Measurements from ENCODE around the gene DYNC1LI1.
"Not testable (repeated sequence)": the region's sequence is repeated elsewhere in the genome, so short reads cannot be mapped to it uniquely, and the experiment has no call there.

DYNC1LI1 gene

DNA sequence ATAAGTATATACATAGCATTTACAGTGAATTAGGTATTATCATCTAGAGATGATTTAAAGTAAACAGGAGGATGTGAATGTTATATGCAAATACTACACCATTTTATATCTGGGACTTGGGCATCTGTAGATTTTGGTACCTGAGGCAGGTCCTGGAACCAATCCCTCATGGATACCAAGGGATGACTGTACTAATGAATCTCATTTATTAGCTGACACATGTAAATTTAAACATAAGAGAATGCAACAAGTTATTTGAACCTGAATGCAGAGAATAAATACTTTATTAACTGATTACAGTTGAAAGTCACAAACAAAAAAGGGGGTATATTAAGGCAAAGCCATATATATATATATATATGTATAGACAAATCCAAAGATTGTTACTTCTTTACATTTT lies 44.9 kb downstream of the DYNC1LI1 start:
- DNase-seq: no peak

DNA sequence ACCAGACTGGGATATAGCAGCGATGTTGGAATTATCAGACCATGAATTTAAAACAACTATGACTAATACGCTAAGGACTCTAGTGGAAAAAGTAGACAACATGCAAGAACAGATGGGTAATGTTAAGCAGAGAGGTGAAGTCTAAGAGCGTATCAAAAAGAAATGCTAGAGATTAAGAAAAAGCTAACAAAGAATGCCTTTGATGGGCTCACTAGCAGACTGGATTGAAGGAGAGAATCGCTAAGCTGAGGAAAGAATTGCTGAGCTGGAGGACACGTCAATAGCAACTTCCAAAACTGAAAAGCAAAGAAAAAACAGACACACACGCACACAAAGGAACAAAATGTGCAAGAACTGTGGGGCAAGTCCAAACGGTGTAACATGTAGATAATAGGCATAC lies 48.0 kb downstream of the DYNC1LI1 start:
- no peak for DNase-seq

DNA sequence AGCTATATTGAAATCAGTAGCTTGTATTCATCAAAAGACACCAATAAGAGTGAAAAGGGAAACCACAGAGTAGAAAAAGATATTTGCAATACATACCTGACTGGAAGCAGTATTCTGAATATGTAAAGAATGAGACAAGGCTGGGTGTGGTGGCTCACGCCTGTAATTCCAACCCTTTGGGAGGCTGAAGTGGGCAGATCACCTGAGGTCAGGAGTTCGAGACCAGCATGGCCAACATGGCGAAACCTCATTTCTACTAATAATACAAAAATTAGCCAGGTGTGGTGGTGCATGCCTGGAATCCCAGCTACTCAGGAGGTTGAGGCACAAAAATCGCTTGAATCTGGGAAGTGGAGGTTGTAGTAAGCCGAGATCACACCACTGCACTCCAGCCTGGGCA lies 51.7 kb downstream of the DYNC1LI1 start:
- DNase-seq: not testable (repeated sequence)

DNA sequence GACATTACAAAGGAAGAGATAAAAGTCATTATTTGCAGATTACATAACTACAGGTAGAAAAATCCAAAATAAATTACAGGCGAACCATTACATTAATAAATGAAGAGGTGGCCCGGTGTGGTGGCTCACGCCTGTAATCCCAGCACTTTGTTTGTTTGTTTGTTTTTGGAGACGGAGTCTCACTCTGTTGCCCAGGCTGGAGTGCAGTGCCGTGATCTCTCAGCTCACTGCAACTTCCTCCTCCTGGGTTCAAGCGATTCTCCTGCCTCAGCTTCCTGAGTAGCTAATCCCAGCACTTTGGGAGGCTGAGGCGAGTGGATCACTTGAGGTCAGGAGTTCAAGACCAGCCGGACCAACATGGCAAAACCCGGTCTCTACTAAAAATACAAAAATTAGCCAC lies 53.9 kb downstream of the DYNC1LI1 start:
- not testable (repeated sequence) for DNase-seq

DNA sequence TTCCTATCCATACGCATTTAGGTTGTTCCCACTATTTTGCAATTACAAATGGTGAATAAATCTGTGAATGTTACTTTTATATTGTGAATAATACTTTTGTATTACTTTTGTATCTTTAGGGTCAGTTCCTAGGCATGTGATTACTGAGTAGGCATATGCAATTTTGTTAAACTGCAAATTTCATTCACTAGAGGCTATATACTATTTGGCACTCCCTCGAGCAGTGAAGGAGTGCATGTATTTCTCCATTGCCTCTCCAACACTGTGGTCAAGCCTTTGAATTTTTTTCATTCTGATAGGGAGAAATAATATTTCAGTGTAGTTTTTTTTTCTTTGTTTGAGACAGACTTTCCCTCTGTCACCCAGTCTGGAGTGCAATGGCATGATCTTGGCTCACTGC lies 59.7 kb downstream of the DYNC1LI1 start:
- DNase-seq: no peak

DNA sequence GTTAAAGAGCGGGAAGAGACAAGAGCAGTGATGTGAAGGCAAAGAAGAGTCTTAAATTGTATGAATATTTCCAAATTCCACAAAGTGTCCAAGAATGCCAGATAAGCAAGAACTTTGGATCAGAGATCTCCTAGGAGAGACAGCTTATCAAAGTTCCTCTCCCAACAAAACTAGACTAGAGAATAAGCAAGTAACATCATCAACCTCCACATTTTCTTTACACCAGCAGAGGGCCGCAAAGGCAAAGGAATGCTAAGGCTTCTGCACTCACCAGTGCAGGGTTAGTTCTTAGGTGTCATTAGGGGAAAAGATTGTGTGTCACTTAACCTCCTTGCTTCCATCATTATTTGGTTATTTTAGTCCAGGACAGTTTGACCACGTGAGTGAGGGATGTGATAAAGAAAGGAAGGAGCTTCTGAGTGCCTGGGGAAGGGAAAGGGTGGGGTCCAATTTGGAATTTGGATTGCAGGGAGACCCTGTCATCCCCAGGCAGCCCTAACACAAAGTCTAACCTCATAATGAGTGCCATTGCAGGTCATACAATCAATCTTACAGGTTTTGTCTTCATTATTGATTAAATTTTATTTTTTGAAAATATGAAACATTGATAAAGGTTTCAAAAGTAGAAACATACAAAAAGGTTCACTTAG lies 60.5 kb downstream of the DYNC1LI1 start:
- DNase-seq: peak; percentile 80 to 83 (median 82)

DNA sequence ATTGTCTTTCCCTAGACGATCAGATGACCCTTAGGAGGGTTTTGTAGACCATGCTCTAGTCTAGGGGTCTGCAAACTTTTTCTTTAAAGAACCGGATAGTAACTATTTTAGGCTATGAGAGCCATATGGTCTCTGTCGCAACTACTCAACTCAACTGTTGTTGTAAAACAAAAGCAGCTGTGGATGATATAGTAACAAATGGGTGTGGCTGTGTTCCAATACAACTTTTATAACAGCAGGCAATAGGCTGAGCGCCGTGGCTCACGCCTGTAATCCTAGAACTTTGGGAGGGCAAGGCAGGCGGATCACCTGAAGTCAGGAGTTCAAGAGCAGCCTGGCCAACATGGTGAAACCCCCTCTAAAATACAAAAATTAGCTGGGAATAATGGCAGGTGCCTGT lies 61.9 kb downstream of the DYNC1LI1 start:
- no peak for DNase-seq

DNA sequence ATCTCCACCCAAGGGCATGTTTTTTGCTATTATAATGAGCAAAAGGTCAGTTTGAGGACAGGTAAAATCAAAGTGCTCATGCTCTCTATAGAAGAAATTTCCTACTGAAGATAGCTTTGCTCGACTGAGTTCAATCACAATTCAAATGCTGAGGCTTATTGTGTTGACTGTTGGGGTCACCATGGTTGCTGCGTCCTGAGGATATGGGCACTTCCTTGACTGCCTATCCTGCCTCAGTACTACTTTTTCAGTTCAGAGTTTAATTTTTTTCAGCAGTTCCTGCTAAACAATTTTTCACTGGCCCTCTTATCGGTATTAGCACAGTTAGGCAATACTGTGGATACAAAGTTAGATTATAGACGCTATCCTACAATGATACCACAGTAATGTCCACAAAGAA lies 64.2 kb downstream of the DYNC1LI1 start:
- DNase-seq: no peak

DNA sequence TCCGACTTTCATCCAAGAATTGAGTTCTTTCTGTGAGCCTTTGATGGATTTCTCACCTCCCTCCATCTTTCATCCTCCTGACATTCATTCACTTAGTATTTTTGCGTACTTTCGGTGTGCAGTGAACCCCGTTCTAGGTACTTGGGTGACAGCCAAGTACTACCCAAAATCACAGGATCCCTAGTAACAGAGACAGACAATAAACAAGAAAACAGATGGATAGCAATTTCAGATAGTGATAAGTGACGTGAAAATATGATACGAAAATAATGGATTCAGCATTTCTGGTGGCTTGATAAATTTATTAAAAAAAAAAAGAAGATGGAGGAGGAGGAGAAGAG lies 67.7 kb downstream of the DYNC1LI1 start:
- DNase-seq: no peak

DNA sequence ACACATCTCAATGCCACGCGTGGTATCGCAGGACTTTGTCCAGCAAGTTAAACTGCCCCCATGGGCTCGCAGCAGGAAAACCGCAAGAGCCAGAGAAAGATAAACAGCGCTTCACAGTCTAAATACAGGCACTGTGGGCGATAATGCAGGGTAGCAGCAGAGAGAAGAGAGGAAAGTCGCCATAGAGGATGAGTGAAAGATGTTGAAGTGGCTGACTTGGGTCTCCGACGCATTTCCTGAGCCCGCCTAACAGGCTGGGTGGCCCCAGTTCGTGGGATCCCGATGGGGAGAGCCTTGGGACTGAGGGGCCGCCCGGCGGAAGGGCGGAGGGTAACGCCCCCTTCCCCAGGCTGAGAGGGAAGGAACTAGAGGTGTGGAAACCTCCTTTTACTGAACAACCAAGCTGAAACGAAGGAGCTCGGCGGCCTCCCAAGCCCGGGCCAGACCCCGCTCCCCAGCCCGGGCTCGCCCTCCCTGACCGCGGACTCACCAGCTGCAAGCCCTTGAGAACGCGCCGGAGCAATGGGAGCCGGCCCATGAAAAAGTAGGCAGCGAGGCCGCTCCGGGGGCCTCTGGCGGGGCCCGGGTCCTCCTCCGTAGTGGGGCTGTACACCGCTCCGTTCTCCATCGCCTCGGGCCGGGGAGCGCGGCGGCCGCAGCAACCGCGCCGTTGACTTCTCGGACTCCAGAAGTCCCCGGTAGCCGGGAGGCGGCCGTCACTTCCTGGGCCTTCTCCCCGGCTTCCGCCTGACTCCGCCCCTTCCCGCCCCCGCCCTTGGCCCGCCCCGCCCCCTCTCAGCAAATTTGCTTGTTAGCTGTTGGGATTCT lies 68.3 kb downstream of the DYNC1LI1 start, which contains the start of gene CMTM6:
CMTM6 (minus strand) TSS at position 735 of the 828 bp plus-strand sequence; CDS start at position 628, 107 bp downstream.
- DNase-seq: peak; percentile 90 to 95 (median 90)

DNA sequence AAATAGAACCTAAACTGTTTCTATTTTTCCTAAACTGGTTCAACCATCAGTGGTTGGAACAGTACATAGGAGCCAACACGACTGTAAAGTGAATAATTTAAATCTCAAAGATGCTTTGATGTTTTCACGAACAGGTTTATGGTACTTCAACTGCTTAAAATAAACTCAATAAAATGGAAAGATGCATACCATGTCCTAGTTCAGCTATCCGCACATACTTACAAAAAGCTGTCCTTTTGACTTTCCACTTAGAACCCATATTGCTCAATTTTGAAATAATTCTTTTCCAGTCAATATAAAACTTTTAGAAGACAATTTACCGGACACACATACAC lies 68.9 kb downstream of the DYNC1LI1 start:
- no peak for DNase-seq

DNA sequence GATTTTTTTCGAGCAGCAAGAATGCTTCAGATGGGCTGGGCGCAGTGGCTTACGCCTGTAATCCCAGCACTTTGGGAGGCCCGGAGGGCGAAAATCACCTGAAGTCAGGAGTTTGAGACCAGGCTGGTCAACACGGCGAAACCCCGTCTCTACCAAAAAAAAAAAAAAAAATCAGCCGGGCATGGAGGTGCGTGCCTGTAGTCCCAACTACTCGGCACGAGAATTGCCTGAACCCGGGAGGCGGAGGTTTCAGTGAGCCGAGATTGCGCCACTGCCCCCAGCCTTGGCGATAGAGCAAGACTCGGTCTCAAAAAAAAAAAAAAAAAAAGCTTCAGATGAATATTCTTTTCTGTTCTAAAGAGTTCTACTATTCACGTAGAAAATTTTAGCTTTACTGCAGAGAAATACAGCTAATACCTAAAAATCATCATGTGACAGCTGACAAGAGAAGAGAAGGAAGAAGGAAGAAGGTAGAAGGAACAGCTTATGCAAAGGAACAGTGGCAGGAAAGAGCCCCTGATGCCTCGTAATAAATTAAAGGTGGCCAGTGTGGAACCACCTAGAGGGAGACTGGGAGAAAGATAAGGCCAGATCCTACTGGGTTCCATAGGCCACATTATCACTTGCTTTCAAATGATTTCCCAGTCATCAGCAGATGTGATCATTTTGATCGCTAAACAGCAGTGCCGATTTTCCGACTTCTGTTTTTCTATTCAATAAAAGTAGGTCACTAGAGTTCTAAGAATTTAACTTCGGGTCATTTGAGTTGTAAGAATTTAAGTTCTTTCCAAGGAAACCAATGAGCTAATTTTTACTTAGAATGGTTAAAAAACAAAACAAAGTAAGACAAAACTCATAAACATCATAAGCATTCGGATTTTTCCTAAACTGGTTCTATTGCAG lies 69.5 kb downstream of the DYNC1LI1 start:
- DNase-seq: peak; percentile 28 to 42 (median 33)

DNA sequence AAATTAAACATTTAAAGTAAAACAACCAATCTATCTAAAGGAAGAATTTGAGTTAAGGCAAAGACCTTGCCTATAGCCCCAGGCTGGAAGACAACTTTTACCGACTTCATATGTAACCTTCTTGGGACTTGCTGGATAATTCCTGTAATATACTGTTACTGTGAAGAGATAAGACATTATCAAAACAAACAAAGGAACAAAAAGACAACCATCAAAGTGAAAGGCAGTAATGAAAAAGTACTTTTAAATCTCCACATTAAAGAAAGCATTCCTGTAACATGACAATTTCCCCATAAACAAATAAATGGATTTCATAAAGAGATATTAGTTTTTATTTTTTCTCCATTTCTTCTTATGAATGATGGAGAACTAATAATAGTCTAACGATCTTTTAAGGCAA lies 70.4 kb downstream of the DYNC1LI1 start:
- DNase-seq: no peak

DNA sequence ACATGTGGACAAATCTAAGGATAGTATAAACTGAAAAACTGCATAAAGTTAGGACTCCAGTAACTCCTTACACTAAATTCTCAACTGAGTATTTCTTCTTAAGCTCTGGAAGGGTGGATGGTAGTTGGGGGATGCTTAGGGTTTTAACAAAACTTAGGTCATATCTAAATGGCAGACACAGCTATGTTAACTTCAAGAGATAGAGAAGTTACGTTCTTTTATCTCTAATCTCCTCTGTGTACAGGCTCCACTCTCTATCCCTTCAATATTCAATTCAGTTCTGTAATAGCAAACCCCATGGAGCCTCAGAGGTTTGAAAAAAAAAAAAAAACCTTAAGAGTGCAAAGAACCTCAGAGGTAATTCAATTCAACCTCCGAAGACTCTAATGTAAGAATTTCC lies 71.1 kb downstream of the DYNC1LI1 start:
- DNase-seq: no peak

DNA sequence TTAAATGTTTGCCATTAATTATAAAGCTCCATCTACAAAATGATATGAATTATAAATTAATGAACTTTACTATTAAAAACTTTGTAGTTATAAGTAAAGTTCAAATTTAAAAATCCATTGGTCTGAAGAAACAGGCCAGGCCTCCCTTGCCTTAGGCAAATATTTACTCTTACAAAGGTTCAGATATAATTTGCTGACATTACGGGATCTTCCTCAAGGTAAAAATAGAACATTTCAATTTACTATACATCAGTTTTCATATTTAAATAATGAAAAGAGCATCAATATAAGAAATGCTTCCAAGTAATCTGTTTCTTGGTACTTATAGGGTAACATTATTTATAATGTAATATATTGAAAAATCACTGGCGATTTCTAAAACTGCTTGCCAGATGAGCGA lies 71.7 kb downstream of the DYNC1LI1 start:
- no peak for DNase-seq

DNA sequence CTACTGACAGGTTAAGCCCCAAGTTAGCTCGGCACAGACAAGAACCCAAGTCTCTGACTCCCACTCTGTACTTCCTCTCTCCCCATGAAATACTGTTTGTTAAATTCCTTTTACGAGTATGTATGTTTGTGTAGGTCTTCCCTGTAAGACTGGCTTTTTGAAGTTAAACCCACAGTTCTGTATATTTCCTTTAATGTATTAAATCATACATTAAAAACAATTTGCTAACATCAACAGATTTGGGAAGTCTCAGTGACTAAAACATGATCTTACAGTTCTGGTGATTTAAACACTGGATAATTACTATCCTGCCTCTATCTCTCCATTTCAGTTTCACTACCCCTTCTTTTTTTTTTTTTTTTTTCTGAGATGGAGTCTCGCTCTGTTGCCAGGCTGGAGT lies 72.4 kb downstream of the DYNC1LI1 start:
- DNase-seq: peak; percentile 17 to 72 (median 58)

DNA sequence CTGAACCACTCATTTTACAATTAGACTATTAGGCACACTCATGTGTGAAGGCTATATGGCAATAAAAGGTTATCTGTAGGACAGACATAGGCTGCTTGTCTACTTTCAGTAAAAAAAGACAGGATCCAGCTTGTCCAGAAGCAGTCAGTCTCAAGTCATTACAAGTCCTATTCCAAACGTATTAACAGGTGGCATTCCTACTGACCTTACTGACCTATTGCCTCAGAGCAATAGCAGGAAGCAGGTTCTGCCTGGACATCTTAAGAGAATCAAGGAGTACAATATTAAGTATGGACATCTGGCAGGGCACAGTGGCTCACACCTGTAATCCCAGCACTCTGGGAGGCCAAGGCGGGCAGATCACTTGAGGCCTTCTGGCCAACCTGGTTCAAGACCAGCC lies 75.0 kb downstream of the DYNC1LI1 start:
- DNase-seq: no peak

DNA sequence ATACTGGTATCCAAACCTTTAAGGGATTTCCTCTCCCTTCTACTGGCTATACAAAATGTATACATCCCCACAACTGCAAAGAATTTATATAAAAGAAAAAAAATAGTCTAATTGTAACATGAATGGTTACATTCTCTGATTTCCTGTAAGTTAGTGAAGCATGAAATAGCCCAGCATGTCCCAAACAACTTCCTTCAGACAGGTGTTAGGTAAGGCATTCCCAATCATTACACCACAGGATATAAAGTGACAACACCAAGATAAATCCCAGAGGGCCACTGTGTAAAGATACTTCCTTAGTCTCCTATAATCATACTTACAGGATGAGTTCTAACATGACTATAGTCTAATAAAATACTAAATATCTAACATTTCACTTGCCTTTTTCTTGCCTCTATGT lies 75.6 kb downstream of the DYNC1LI1 start:
- no peak for DNase-seq

DNA sequence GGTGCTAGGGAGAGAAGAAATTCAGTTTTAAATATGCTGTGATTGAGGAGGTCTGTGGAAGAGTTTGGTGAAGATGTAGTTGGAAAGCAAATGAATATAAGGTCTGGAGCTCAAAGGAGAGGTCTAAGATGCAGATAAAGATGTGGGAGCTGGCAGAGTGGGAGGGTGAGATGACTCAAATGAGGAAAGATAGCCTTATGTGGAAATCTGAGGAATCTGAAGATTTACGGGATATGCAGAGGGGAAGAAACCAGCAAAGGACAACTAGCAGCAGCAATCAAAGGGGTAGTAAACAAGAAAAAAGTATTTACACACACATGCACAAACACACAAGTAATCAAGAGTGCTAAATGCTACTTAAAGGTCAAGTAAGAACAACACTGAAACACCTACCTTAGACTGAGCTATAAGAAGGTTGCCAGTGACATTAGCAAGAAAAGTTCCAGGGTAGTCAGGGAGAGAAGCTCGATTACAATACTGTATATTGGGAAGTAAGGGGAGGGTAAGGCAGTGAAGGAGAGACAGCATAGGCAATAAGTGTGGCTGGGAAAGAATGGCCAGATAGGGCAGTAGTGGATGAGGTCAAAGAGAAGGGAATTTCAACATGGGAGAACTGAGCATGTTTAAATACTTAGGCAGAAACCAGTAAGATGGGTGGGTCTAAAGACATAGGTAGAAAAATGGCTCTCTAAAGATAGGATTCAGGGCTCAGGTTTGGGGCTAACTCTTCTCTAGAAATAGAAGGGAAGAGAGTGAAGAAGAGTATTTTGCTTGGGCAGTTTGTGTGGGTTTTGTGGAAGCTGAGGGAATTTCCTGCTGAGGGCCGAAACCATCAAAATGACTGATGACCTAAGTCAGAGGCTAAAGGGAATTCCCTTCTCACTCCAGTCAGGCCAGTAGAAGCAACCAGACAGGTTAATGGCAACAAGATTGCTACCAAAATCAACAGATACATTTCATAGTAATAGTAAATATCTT lies 76.9 kb downstream of the DYNC1LI1 start:
- peak; percentile 83 to 95 (median 91) for DNase-seq

DNA sequence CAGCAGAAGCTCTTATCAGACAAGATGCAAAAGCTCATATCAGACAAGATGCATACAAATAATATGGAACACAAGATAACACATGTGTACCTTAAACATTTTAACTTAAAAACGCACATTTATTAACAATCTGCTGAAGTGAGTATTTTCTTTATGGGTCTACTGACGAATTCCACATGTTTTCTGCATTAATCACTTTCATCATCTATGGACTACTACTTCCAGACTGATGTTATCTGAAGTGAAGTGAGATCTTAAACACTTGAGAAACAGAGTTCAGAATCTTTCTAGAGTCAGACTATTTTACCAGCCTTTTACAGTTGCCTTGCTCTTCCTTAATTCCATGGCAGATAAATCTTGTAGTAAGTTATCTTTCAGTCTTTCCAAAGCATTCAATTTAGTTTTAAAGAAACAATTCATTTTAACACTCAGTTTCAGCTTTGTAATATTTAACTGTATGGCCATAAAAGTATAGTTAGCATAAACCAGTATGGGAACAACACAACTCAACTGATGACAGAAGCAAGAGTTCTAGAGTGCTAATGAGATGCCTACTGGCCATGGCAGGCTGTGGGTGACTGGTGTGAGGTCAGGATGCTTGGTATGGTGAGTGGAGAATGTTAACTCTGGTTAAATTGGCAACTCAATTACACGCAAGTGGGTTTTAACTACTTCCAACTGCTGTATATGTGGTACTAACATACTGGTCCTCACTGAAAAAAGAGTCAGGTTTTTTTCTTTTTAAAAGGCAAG lies 77.8 kb downstream of the DYNC1LI1 start:
- DNase-seq: no peak

DNA sequence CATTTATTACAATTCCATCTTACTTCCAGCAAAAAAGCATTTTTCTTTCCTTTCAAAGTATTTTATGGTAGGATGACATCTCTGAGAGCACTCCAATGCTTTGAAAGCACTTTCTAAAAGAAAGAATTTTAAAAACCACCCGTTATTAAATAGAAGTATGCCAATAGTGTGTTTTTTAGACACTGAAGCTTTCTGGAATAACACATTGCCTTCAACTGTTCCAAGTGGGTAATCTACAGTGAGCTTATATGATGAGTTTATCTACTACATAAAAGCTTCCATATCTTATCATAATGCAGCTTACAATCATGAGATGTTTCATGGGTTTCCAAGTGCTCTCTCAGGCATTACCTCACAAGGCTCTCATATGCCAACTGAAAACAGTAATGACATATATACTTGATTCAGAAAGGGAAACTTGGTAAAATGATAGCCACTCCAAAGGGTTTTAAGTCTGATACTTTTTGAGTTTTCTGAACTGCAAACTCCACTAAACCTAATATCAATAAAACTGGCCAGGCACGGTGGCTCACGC lies 82.1 kb downstream of the DYNC1LI1 start:
- DNase-seq: no peak

All from suppressor macrophage treated with lipopolysaccharide for 1 hour (primary cell).